Hypothalamus (tissue), 51 donors: Measurements from ENCODE around the gene MRPL28.
"Not testable (repeated sequence)": the region's sequence is repeated elsewhere in the genome, so short reads cannot be mapped to it uniquely, and the experiment has no call there.

Experiments used
- DNase-seq, 51 donors: peaks; one replicate each; lab custom pipeline; 2025; lab: John Stamatoyannopoulos, UW

The MRPL28 gene

DNA sequence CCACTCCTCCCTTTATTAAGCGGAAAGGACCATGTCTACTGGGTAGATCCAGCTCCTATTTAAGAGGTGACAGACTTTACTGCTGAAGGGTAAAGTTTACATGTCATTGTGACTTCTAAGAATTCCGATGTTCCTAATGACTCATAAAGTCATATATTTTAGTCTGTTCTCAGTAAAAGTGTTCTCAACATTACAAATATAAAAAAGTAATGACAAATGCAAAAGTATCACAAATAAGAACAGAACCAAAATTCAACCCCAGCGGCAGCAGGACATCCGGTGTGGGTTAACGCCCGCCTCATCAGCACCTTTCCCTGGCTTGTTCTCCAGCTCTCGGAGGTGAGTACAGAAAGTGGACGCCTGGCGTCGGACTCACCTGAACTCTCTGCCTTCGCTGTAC lies 24.6 kb downstream of the MRPL28 start:
- DNase-seq = no peak

DNA sequence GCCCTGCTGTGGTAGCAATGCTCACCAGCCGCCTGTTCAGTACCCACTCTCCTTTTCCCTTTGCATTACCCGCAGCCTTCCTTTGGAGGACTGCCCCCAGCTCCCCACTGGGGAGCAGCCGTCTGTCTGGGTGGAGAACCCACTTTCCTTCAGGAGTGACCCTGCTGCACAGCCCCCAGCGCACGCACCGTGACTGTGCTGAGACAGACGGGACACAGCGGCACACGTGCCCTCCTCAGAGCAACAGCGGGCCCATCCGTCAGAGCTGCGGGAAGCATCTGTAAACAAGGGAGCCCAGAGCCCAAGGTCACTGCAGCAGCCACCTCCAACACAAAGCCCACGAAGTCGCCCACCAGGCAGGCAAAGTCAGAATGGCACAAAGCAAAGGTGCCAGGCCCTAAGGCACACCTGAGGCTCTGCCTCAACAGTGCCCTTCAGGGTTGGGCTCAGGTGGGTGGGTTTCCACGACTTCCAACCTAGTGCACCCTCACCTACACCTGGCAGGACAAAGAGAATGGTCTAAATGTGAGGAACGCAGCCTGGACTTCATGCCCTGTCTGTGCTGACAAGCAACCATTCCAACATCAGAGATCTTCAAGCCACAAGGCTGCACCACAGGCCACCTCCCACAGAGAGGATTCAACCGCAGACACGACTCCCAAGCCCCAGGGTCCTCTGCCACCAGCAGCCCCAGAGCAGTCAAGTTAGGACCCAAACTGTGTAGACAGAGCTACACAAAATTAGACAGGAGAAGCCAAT lies 27.7 kb downstream of the MRPL28 start:
- no peak for DNase-seq

DNA sequence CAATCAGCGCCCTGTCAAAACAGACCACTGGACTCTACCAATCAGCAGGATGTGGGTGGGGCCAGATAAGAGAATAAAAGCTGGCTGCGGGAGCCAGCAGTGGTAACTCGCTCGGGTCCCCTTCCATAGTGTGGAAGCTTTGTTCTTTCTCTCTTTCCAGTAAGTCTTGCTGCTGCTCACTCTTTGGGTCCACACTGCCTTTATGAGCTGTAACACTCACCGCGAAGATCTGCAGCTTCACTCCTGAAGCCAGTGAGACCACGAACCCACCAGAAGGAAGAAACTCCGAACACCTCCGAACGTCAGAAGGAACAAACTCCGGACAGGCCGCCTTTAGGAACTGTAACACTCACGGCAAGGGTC lies 28.4 kb downstream of the MRPL28 start:
- DNase-seq = not testable (repeated sequence)

DNA sequence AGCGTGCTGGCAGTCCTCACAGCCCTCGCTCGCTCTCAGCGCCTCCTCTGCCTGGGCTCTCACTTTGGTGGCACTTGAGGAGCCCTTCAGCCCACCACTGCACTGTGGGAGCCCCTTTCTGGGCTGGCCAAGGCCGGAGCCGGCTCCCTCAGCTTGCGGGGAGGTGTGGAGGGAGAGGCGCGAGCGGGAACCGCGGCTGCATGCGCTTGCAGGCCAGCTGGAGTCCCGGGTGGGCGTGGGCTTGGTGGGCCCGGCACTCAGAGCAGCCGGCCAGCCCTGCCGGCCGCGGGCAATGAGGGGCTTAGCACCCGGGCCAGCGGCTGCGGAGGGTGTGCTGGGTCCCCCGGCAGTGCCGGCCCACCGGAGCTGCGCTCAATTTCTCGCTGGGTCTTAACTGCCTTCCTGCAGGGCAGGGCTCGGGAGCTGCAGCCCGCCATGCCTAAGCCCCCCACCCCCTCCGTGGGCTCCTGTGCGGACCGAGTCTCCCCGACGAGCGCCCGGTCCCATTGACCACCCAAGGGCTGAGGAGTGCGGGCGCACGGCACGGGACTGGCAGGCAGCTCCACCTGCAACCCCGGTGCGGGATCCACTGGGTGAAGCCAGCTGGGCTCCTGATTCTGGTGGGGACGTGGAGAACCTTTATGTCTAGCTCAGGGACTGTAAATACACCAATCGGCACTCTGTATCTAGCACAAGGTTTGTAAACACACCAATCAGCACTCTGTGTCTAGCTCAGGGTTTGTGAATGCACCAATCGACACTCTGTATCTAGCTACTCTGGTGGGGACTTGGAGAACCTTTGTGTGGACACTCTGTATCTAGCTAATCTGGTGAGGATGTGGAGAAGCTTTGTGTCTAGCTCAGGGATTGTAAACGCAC lies 29.0 kb downstream of the MRPL28 start:
- not testable (repeated sequence) for DNase-seq

- no peak for DNase-seq
Observed at GRCh38 chr16:340370-341091, 29.8 kb downstream of the MRPL28 start.

DNA sequence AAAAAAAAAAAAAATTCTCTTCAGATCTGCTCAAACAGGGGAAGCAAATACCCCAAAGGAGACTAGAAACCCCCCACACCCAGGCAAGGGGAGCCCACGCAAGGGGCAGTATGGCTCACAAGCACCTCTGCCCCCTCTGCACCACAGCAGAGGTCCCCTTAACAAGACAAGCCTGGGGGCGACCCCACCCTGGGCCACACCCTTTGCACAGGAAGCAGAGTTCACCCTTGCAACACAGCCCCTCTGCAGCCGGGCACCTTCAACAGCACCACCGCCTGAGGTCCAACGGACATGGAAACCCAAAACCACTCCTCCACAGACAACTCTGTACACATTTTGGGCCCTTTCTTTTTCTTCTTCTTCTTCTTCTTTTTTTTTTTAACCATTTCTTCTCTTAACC lies 30.7 kb downstream of the MRPL28 start:
- DNase-seq = no peak

DNA sequence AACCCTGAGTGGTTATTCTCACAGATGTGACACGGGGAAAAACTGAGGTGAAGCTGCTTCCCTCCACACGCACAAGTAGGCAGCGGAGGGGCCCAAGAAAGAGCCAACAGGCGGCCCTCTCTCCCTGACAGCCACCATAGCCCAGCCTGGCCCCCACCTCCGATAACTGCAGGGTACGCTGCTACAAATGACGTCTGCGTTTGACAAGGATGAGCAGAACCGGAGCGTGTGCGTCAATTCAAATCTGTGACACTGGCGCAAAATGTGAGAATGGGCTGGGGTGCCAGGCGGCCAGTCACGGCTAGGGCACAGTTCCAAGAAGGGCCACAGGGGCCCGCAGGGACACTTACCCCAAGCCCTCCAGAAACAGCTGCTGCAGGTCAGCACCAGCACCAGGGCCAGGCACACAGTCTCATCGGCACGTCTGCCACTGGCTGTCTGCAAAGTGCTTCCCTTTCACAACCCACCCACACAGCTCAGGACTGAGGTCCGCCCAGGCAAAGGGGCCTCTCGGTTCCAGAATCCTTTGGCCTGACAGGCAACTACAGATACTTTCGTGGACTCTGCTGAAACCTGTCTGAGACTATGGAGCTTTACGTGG lies 32.3 kb downstream of the MRPL28 start:
- no peak for DNase-seq

DNA sequence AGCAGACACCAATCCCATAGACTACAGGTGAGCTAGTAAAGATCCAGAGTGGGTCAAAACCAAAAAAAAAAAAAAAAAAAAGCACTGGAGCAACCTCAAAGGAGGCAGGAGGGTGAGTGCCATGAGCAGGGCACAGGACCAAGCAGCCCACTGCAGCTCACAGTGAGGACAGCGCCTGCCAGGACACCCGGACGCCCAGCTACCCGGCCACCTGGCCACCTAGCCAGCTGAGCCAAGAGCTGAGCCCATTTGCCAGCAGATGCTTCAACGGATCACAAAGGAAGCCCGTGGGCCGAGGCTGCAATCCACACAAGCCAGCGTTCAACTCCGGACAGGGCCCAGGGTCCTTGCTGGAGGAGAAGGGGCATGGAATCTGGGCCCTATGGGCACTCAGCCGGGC lies 32.9 kb downstream of the MRPL28 start:
- no peak for DNase-seq

GRCh38 chr16:336269-336668 lies 34.1 kb downstream of the MRPL28 start:
- no peak for DNase-seq

- not testable (repeated sequence) for DNase-seq
Observed at GRCh38 chr16:334861-335632, 35.3 kb downstream of the MRPL28 start.

DNA sequence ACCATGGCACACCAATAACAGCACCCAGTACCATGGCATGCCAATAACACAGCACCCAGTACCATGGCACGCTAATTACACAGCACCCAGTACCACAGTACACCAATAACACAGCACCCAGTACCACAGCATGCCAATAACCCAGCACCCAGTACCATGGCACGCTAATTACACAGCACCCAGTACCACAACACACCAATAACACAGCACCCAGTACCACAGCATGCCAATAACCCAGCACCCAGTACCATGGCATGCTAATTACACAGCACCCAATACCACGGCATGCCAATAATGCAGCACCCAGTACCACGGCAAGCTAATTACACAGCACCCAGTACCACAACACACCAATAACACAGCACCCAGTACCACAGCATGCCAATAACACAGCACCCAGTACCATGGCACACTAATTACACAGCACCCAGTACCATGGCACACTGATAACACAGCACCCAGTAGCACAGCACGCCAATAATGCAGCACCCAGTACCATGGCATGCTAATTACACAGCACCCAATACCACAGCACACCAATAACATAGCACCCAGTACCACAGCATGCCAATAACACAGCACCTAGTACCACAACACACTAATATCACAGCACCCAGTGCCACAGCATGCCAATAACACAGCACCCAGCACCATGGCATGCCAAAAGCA lies 36.0 kb downstream of the MRPL28 start:
- not testable (repeated sequence) for DNase-seq

DNA sequence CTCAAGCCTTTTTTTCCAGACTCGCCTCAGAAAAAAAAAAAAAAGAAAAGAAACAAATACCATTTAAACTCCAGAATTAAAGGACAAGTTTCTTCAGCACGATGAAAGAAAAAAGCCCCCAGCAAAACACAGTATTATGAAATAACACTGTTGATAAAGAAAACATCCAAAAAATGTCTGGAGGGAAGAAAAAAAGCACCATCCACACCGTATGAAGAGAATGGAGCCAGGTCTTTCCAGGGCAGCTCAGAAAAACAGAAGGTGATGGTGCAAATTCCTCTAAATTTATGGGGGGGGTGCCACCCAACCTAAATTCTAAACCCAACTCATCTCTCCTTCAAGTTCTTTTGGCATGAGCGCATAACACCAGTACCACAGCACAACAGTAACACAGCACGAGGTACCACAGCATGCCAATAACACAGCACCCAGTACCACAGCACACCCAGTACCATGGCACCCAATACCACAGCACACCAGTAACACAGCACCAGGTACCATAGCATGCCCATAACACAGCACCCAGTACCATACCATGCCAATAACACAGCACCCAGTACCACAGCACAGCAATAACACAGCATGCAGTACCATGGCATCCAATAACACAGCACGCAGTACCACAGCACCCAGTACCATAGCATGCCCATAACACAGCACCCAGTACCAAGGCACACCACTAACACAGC lies 36.8 kb downstream of the MRPL28 start:
- no peak for DNase-seq

GRCh38 chr16:331181-331814 lies 39.0 kb downstream of the MRPL28 start:
- not testable (repeated sequence) for DNase-seq

GRCh38 chr16:330741-331140 lies 39.6 kb downstream of the MRPL28 start:
- no peak for DNase-seq

- DNase-seq = no peak
Observed at GRCh38 chr16:325375-326145, 44.8 kb downstream of the MRPL28 start.

DNA sequence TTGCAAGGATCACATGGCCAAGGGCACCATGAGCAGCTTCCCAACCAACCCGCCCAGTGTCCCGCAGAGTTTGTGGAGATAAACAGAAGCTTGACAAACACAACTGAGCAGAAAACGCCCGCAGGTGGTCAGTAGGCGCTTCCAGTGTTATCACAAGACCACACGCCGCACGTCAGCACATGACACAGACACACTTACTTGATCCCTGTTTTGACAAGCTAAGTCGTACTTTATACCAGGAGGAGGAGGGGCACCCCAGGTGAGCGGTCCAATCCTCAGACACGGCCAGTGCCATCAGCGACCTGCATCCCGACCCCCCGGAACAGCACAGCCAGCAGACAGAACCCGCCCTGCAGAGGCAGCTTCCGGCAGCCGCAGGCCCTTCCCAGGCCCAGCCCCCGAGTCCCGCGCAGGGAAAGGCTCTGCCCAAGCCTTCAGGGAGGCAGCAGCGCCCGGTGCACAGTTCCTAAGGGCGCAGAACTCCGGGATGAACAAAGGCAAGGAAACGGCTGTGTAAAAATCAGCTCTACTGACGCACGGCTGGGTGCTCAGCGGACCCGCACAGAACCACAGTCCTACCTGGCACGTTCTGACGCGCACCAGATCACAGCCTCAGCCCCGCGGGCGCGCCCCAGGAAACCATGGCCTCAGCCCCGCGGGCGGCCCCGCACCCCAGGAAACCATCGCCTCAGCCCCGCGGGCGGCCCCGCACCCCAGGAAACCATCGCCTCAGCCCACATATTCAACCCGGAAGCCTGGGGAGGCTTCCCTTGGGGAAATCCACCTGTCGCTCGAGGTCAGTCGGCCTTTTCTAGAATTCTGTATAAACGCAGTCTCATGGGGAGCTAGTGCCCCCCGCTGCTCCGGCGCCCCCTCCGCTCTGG lies 45.6 kb downstream of the MRPL28 start:
- no peak for DNase-seq

GRCh38 chr16:324201-324450 lies 46.2 kb downstream of the MRPL28 start:
- no peak for DNase-seq
